Measurements from ENCODE around the gene AKAP8L.

The AKAP8L gene

GRCh38 chr19:15427991-15428471 is 9.2 kb upstream of the AKAP8L start:
- H3K4me1 ChIP-seq (ENCODE audit: insufficient read depth, low read length): peaks cover 32% of the 10 kb centered on the region
- H4K20me1 ChIP-seq (ENCODE audit: insufficient read depth, low read length): peaks cover 56% of the 10 kb centered on the region
- H3K4me3 ChIP-seq (ENCODE audit: low read depth in 1 of 2, low read length in 2 of 2): no peak overlapping the region
- H3K36me3 ChIP-seq (ENCODE audit: insufficient read depth, low read length): peaks cover 79% of the 10 kb centered on the region
- no peak overlapping the region for H3K27ac ChIP-seq (ENCODE audit: low read length)
- DNase-seq (no peak), ATAC-seq (ENCODE audit: insufficient read depth, low read depth) (no peak)
- no peak overlapping the region for H2AFZ ChIP-seq (ENCODE audit: low read depth, low read length)
- H3K9me3 ChIP-seq (ENCODE audit: insufficient read depth, low read length, severe bottlenecking): no peaks in the 10 kb centered on the region
- H3K27me3 ChIP-seq (ENCODE audit: insufficient read depth, low read length, poor library complexity): no peaks in the 10 kb centered on the region
- peaks cover 58% of the 10 kb centered on the region for H3K79me2 ChIP-seq (ENCODE audit: insufficient read depth, low read length)
- no peak for TF ChIP-seq CTCF (IDR thresholded peaks at IDR 0.05; ENCODE audit: borderline replicate concordance, extremely low read depth, low read length, poor library complexity, severe bottlenecking)
- no peak for TF ChIP-seq EZH2 (IDR thresholded peaks at IDR 0.05; ENCODE audit: borderline replicate concordance, low read depth, low read length, severe bottlenecking)
- H3K9ac ChIP-seq (ENCODE audit: low read depth, low read length): no peak overlapping the region
- no peak overlapping the region for H3K4me2 ChIP-seq (ENCODE audit: insufficient read depth, low read length)

DNA sequence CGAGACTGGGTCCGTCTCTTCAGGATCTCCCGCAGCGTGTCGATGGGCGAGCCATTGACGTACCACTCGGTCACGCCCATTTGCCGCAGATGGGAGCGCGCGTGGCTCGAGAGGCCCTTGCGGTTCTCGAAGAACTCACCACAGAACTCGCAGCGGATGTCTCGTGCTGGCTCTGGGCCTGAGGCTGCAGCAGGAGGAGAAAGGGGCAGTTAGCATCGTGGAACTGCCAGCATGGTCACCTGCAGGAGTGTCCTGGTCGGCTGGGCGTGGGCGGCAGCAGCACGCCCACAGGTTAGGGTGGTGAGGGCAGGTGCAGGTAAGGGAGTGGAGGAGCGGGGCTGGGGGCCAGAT is 8.5 kb upstream of the AKAP8L start:
- ATAC-seq (ENCODE audit: insufficient read depth, low read depth): no peak
- TF ChIP-seq CTCF (IDR thresholded peaks at IDR 0.05; ENCODE audit: borderline replicate concordance, extremely low read depth, low read length, poor library complexity, severe bottlenecking): no peak
- no peak for TF ChIP-seq EZH2 (IDR thresholded peaks at IDR 0.05; ENCODE audit: borderline replicate concordance, low read depth, low read length, severe bottlenecking)
- Histone ChIP-seq H3K4me3 (ENCODE audit: low read depth in 1 of 2, low read length in 2 of 2) (no peak overlapping the region), H3K36me3 (ENCODE audit: insufficient read depth, low read length) (peaks cover 86% of the 10 kb centered on the region), H3K27me3 (ENCODE audit: insufficient read depth, low read length, poor library complexity) (no peaks in the 10 kb centered on the region), H3K27ac (ENCODE audit: low read length) (no peak overlapping the region), H3K4me2 (ENCODE audit: insufficient read depth, low read length) (no peak overlapping the region), H3K9ac (ENCODE audit: low read depth, low read length) (no peak overlapping the region), H3K4me1 (ENCODE audit: insufficient read depth, low read length) (peaks cover 28% of the 10 kb centered on the region), H4K20me1 (ENCODE audit: insufficient read depth, low read length) (peaks cover 56% of the 10 kb centered on the region), H3K79me2 (ENCODE audit: insufficient read depth, low read length) (peaks cover 53% of the 10 kb centered on the region), H3K9me3 (ENCODE audit: insufficient read depth, low read length, severe bottlenecking) (no peaks in the 10 kb centered on the region), H2AFZ (ENCODE audit: low read depth, low read length) (no peak overlapping the region)
- DNase-seq: no peak

GRCh38 chr19:15426485-15427349 is 7.9 kb upstream of the AKAP8L start:
- peaks cover 27% of the 10 kb centered on the region for H3K4me1 ChIP-seq (ENCODE audit: insufficient read depth, low read length)
- peaks cover 47% of the 10 kb centered on the region for H3K79me2 ChIP-seq (ENCODE audit: insufficient read depth, low read length)
- no peak overlapping the region for H3K27ac ChIP-seq (ENCODE audit: low read length)
- H2AFZ ChIP-seq (ENCODE audit: low read depth, low read length): no peak overlapping the region
- no peak overlapping the region for H3K9ac ChIP-seq (ENCODE audit: low read depth, low read length)
- H4K20me1 ChIP-seq (ENCODE audit: insufficient read depth, low read length): peaks cover 54% of the 10 kb centered on the region
- no peak for DNase-seq
- peaks cover 87% of the 10 kb centered on the region for H3K36me3 ChIP-seq (ENCODE audit: insufficient read depth, low read length)
- no peak overlapping the region for H3K4me2 ChIP-seq (ENCODE audit: insufficient read depth, low read length)
- H3K9me3 ChIP-seq (ENCODE audit: insufficient read depth, low read length, severe bottlenecking): no peaks in the 10 kb centered on the region
- no peak overlapping the region for H3K4me3 ChIP-seq (ENCODE audit: low read depth in 1 of 2, low read length in 2 of 2)
- H3K27me3 ChIP-seq (ENCODE audit: insufficient read depth, low read length, poor library complexity): no peaks in the 10 kb centered on the region
- TF ChIP-seq CTCF (IDR thresholded peaks at IDR 0.05; ENCODE audit: borderline replicate concordance, extremely low read depth, low read length, poor library complexity, severe bottlenecking): no peak
- no peak for TF ChIP-seq EZH2 (IDR thresholded peaks at IDR 0.05; ENCODE audit: borderline replicate concordance, low read depth, low read length, severe bottlenecking)
- ATAC-seq (ENCODE audit: insufficient read depth, low read depth): no peak
